GM12892 (cell line): ENCODE data around the gene RP9.

Experiments
- POLR2A ChIP-seq: IDR thresholded peaks from 2 replicates; pipeline ENCODE4 v1.6.1; 2011; ENCODE audit warnings: low read depth, low read length, control low read depth
- POLR2AphosphoS5 ChIP-seq: IDR thresholded peaks from 2 replicates; pipeline ENCODE4 v1.6.1; 2011; ENCODE audit warnings: low read depth, low read length, control low read depth
- TAF1 ChIP-seq: IDR thresholded peaks from 2 replicates; pipeline ENCODE4 v1.6.1; 2011; ENCODE audit warnings: low read depth, mild to moderate bottlenecking, control low read depth, low read length, borderline replicate concordance

- TF ChIP-seq POLR2A (no peak), POLR2AphosphoS5 (no peak), TAF1 (no peak)
Measured at GRCh38 chr7:33118383-33118782, 9.2 kb upstream of the RP9 start.
